HG03135 (cell line): Measurements from ENCODE around the gene TFR2.

Experiments used
- ATAC-seq: cut with Tn5 transposase; IDR thresholded peaks from one replicate; pipeline ENCODE4 v1.9.1; 2021; ENCODE audit warnings: mild to moderate bottlenecking, moderate library complexity; ENCODE audit not compliant: unreplicated experiment

The TFR2 gene

DNA sequence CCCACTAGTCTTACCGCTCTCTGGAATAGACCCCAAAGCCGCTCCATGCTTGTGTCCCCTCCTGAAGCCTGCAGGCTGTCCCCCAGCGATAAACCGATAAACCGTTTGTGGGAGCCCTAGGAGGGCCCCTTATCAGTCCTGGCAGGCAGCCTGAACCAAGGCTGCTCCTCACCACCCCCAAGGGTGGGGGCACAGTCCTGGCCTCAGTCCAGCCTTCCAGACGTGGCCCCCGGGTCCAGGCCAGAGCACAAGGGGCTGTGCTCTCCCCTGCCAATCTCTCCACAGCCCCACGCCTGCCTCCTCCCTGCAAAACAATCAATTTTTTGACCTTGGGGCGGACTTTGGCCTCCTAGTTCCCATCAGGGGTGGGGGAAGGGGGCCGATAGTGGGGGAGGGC, at the start of gene TFR2:
Gene TFR2, minus strand, starts transcription at position 90 of the 397 bp plus-strand sequence. Its CDS starts 43 bp downstream, at position 47.
- no peak for ATAC-seq

DNA sequence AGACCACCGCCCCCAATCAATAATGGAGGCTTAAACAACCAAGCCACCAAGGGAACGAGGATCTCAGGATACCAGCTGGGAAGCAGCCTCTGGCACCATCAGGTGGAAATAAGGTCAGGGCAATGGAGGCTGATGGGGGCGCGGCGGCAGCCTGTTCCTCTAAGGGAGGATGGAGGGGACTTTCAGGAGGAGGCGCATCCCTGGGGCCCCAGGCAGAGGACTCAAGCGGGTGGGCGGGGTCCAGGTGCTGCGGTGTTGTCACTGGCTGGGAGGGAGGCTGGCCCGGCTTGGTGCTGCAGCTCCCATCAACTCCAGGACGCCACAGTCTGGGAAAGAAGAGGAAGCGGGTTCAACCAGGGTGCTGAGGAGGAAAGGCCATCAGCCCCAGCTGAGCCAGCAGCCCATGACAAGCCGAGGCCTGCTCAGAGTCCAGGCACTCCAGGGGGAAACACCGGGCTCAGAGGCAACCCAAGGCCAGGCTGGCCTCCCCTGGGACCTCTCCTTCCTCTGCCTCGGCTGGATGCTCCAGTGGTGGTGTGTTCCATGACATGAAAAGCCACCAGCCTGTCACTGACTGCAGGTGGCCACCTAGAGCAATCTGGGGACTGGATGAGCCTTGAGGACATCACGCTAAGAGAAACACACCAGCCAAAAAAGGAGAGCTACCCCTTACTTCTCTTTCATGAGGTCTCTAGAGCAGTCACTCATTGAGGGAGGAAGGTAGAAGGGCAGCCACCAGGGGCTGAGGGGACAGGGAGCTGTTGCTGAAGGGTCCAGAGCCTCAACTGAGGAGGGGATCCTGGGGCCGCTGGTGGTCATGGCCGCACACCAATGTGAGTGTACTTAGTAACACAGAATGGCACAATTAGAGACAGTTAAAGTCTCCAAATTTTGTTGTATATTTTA, 48.1 kb upstream of the TFR2 start:
- ATAC-seq = no peak

DNA sequence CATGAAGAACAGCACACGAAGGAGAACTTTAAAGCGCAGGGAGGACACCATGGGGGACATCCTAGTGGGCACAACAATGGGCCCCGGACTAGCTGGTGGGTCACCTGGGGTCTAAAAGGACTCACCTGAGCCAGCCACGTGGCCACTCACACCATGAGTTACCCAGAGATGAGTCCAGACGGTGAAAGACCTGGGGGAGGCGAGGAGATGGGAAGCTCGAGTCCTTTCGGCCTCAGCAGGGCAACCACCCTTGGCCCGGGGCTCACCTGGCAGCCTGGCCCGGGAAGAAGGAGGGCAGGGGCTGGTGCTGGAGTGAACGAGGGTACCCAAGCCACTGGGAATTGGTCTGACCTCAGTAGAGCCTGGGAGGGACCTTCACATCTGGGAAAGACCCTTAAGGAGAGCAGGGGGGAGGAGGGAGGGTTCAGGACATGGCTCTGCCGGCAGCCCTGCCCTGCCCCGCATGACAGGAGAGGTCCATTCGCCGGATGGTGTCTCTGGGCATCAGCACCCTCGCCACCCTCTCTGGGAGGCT, 47.0 kb upstream of the TFR2 start:
- ATAC-seq = no peak

DNA sequence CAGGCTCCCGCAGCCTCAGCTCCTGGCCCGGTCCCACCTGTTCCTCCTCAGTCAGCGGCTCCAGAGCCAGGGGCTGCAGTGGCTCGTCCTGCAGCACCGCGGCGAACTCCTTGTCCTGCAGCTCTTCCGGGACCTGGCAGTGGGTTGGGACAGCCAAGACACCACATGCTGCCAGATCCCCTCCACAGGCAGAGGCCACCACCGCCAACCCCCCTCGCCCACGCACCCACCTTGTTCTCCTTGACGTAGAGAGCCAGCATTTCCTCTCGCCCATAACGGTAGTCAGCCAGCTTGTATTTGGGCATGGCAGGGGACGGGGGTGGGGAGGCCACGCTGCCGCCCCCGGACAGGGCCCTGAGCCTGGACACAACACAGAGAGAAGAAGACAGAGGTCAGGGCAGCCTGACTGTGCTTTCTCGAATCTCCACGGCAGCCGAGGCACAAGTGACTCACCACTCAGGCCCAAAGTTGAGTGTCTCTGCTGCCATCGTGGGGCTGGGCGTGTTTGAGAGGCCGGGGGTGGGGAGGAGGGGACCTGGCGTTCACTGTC, 46.5 kb upstream of the TFR2 start:
- no peak for ATAC-seq

DNA sequence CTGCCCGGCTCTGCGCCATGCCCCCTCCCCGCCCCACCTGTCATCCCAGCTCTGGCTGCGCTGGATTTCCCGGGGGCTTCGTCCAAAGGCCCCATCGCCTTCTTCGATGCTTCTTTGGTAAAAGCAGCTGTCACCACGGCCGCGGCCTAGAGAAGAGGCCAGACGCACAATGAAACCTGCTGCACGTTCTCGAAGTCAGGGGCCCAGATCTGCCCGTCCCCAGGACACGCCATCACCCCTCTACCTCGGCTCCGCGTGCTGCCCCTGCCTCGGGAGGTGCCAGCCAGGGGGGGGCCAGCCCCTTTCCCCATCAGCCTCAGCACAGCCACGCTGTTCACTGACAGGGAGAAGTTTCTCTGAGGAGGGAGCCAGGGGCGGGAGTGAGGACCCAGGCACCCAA, 45.9 kb upstream of the TFR2 start:
- no peak for ATAC-seq

DNA sequence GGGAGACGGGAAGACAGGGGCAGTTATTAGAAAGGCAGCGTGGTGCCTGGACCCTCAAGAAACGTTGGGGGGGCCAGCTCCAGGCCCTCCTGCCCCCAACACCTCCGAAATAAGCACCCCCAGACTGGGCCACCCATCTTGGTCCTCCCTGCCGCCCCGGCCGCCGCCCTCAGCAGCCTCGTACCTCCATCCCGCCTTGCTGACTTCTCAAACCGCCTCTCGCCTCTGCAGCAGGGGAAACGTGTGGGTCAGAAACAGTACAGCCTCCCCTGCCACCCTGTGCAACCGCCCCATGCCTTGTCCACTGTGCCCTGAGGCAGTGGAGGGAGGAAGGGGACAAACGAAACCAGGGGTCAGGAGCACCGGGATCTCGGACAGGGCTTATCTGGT, 45.5 kb upstream of the TFR2 start:
- no peak for ATAC-seq

DNA sequence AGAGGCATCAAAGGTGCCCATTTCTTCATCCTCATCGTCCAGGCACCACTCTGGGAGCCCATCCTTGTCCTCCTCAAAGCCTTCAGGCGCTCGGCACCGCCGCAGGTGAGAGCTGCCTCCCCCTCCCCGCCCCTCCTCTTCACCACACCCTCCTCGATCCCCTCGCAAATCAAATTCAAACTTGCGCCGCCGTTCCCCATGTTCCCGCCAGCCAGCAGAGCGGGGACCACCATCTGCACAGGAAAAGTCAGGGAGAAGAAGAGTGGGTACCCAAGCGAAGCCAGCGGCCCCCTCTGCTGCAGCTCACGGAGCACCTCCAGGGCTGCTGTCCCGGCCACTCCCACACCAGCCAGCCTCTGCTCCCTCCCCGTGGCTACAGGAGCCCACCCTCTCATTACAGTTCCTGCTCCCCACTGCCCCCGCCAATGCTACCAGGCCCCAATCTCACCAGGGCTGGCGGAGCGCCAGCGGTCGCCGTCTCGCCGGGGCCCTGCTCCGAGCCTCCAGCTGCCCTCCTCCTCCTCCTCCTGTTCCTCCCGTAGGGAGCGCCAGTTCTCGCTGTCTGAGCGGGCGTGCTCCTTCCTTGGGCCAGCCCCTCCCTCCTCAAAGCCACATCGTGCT, 45.0 kb upstream of the TFR2 start:
- ATAC-seq = no peak

DNA sequence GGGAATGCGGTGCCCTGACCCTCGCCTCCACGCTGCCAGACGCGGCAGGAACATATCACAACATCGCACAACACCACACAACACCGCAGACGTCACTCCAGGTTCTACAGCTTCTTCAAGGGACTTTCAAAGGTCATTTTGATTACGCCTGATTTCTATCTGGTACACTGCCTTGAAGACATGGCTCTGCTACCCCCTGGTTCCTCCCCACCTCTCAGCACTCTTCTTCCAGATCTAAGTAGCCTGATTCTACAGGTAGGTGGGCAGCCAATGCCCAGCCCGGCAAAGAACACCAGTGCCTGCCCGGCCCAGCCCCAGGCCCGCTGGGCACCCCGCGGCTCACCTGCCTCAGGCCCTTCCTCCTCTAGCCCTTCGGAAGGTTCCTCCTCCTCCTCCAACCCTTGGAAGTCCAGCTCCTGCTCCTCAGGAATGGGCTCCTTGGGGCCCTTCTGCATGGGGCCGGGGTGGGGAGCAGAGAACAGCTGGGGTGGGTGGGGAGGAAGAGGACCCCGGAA, 44.3 kb upstream of the TFR2 start:
- no peak for ATAC-seq

DNA sequence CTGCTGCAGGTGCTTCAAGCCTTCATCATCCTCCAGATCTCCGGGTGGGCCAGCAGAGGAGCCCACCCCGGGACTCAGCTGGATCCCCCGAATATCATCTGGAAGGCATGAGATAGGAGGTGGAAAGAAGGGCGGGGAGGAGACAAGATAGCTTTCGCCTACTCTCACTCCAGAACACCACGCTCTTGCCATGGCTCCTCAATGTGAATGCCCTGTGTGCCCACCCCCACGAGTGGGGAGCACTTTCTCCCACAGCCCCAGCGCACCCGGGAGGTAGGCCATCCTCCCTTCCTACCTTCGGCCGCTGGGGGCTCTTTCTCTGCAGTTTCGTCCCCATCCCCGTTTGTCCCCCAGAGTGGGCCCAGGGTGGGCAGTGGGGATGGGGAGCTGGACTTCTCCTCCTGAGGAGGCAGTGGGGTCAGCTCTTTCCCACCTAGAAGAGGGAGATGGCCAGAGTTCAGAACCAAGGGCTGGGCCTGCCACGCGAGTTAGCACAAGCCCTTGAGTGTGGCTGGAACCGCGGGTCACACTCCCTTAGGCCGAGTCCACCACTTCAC, 43.8 kb upstream of the TFR2 start:
- no peak for ATAC-seq

DNA sequence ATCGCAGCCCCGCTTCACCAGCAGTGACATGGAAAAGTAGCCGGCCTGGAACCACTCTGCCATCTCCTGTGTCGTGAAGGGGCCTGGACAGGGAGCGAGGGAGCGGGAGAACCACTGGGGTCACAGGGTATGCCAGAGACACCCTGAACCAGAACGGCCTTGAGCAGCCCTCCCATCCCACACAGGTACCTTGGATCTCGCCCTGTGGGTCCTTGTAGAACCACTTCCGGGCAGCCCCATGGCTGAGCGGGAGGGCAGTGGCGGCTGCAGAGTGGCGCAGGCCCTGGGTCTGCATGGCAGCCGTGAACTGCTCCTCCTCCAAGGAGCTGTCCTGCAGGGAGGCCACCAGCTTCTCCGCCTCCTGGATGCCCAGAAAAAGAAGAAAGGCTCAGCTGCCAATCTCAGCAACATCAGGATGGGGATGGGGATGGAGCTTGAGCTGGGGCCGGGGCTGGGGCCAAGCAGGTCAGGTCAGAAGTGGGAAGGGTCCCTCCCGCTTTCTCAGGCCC, 43.2 kb upstream of the TFR2 start:
- no peak for ATAC-seq

DNA sequence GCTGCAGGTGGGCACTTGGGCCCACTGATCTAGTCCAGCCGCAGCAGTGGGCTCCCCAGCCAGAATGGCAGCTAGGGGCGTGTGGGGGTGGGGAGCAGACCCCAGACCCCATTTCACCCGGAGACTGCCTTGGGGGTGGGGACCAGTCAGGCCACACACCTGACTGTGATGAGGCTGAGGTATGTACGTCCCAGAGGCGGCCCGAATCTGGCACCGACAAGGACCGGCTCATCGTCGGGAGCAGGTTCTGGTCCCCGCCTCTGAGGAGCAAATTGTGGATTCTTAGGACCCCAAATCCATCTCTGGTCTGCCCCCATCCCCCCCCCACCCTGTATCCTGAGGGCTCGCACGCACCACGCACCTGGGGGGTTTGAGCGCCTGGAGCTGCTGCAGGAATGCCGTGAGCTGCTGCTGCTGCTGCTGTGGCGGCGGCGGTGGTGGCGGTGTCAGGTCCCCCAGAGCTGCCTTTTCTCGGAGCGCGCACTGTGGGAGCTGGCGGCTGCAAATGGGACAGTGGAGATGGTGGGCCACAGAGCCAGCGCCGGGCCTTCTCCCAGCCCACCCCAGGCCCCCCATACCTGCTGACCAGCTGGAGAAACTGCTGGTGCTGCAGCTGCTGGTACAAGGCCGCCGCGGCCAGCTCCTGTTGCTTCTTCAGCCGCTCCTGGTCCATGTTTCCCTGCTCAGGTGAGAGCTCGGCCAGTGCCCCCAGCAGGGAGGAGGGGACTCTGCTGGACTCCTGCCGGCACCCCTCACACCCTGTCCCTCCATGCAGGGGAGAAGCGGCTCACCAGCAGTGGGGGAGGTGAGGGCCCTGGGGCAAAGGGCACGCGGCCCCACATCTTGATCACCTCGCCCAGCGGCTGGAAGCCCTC, 42.5 kb upstream of the TFR2 start:
- no peak for ATAC-seq

DNA sequence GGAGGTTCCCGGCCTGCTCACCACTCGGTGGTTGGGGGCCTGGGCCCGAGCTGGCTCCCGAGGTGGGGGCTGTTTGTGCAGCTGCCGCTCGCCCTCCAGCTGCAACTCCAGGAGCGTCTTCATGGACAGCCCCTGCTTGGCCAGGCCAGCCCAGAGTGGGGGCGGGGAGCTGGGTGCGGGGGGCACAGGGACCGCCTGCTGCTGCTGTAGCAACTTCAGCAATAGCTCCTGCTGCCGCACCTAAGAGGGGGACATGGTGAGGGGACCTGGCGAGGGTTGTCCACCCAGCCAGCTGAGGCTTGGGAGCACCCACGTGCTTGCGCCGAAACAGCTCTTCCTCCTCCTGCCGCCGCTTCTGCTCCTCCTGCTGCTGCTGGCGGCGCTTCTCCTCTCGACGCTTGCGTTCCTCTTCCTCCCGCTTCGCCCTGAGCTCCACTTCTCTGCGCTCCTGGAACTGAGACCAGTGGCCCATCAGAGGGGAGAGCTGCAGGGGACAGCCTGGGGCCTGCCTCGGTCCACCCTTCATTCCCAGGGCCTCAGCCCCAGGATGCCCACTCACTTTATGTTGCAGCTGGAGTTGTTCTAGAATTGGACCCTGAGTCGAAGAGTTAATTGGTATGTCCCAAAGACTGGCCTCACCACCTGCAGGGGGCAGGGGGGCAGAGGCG, 41.8 kb upstream of the TFR2 start:
- no peak for ATAC-seq

DNA sequence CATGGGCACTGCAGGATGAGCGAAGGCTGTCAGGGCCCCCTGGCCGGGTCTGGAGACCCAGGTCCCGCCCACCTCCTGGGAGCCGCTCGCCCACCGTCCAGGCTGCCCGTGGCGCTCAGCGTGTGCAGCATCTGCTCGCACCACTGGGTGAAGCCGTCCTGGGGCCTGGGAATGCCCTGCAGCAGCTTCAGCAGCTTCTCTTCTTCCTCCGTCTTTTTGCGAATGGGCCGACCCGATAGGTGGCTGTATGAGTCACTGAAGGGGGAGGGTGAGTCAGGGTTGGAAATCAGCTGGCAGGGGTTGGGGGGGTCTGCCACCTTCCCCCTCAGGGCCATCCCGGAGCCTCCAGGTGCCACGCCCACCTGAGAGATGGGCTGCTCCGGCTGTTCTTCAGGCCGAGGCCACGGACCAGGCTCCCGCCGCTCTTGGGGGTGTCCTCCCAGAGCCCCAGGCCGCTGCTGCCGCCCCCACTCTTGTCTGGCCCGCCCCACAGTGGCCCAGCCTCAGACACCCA, 40.9 kb upstream of the TFR2 start:
- ATAC-seq = no peak

DNA sequence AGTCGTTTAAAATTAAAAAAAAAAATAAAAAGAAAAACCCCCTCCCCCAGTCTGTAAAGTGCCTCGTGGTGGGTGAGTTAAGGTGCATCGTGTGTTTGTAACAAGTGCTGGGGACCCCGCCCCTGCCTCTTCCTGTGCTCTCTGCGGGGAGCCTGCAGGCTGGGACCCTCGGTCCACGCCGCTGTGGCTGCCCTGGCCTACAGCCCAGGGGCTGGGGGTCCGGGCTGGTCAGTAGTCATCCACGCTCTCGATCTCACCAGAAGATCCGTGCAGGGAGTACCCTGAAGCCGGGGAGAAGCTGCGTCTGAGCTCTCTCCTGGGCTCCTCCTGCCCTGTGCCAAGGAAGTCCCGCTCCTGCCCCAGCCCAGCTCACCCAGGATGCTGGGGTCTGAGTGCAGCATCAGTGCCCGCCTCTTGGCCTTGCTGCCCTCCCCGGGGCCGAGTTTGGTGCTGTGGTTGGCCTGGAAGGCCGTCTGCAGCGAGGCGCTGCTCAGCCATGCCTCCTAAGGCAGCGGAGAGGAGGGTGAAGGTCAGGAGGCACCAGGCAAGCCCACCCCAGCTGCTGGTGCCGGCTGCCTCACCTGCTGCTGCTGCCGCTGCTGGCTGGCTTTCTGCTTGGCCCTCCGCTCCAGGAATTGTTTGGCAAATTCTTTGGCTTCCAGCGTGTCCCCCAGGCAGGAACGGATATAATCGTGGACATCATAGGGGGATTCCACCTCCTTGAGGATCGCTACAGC, 40.3 kb upstream of the TFR2 start:
- ATAC-seq = no peak

DNA sequence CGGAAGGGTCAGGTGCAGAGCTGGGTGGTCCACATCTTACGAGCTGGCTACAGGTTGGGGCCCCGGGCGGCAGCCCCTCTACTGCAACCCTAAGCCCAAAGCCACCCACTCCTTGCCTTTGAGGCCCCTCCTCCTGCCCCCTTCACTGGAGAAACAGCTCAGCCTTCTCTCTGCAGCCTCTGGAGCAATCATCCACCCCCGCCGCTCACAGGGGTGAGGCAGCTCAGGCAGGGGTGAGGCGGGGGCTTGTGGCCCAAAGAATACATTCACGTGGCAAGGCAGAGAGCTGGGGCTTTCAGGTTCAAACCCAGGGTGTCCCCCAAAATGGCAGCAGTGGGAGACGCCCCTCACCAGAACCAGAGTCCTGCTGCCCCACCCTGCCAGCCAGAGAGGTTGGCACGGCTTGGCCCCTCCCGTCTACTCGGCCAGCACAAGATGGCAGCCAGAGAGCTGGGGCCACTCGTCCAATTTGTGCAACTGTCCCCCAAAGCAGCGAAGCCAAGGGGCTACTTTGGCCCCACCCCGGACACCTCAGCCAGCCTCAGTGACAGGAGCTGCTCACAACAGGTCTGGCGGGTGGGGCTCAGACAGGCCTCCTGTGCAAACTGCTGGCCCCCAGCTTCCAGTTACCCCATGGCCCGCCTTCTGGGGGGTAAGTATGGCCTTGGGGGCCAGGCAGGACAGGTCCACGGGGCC, 39.4 kb upstream of the TFR2 start:
- ATAC-seq = no peak

DNA sequence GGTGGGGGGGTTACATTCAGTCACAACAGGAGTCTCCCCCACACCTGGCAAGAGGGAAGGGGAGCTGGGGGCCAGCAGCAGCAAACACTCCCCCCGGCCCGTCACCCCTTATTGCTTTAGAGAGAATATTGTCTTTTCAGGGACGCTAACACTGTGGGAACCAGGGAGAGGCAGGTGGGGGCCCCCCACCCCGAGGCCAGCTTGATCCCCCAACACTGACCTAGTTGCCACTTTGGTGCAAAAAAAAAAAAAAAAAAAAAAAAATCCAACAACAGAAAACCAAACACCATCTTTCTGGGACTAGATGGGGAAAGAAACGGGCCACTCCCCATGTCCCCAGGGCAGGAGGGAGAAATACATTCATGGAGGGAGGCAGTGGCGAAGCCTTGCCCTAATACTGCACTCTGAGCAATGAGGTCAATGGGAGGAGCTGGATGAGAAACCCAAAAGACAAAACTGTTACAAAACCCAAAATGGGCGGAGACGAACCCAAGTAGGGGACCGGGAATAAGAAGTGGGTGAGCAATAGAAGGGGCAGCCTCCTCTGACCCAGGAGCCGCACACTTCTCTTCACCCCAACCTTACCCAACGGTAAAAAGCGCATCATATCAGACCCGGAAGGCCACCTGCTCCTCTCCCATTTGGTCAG, 38.7 kb upstream of the TFR2 start:
- no peak for ATAC-seq

DNA sequence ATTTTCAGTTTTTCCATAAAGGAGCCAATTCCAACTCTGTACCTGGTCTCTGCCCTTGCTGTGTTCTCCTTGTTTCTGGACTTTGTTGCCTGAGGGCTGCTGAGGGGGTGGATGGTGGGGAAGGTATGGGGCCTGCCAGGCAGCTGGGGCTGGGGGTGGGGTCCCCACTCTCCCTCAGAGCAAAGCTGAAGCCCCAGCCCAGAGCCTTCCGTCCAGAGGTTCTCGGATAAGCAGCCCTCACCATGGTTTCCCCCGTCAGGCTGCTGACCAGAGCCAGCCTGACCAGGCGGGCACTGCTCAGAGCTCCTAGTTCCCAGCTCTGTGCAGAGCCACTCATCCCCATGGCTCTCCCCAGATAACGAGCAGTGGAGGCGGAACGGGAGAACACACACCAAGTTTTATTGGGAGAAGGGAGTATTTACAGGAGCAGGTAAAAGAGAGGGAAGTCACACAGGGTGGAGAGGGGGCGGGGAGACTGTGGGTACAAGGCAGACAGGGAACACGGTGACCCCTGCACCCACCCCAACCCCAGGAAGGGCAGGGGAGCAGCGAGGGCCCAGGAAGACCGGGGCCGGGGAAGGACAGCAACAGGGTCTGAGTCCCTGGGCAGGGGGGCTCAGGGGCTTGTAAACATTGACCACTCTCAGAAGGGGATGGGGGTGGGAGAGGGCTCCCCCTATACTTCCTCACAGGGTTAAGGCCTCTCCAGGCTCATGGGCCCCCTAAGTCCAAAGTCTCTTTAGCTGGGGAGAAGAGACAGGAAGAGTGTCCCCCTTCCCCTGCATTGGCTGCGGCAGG, 38.0 kb upstream of the TFR2 start:
- ATAC-seq = no peak
